Suprapubic skin (tissue), 4 donors: ENCODE results near the gene AGFG2.

Experiments
- POLR2A ChIP-seq, 2 donors: fragments of 450-650 bp; IDR thresholded peaks; one replicate each; pipeline ENCODE4 v1.6.1; 2017; ENCODE audit warnings: antibody characterized with exemption in 2 of 2, mild to moderate bottlenecking in 2 of 2, moderate library complexity in 2 of 2
- POLR2AphosphoS5 ChIP-seq, 3 donors: sonication (generic); formaldehyde crosslinking; IDR thresholded peaks; one replicate each; pipeline ENCODE4 v1.6.1; 2017; ENCODE audit warnings: antibody characterized with exemption in 3 of 3
- TF ChIP-seq, protein P1 (sequence below), 2 donors: fragments of 200-600 bp in 1 of 2; fragments of 450-650 bp in 1 of 2; sonication (generic) in 1 of 2; IDR thresholded peaks; one replicate each; pipeline ENCODE4 v1.5.1; 2016 to 2019; ENCODE audit warnings: antibody characterized with exemption in 2 of 2, mild to moderate bottlenecking in 1 of 2, moderate library complexity in 1 of 2

DNA sequence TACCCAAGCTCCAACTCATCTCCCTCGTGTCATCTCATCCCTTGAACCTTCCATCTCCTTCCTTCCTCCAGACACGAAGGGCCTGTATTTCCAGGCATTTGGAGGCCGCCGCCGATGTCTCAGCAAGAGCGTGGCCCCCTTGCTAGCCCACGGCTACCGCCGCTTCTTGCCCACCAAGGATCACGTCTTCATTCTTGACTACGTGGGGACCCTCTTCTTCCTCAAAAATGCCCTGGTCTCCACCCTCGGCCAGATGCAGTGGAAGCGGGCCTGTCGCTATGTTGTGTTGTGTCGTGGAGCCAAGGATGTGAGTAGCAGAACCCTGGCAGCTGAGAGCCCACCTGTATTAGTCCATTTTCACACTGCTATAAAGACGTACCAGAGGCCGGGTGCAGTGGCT is 52.6 kb downstream of the AGFG2 start:
- TF ChIP-seq POLR2A (IDR thresholded peaks at IDR 0.05) (no peak), POLR2AphosphoS5 (IDR thresholded peaks at IDR 0.05) (no peak)
- TF ChIP-seq, protein P1, sequence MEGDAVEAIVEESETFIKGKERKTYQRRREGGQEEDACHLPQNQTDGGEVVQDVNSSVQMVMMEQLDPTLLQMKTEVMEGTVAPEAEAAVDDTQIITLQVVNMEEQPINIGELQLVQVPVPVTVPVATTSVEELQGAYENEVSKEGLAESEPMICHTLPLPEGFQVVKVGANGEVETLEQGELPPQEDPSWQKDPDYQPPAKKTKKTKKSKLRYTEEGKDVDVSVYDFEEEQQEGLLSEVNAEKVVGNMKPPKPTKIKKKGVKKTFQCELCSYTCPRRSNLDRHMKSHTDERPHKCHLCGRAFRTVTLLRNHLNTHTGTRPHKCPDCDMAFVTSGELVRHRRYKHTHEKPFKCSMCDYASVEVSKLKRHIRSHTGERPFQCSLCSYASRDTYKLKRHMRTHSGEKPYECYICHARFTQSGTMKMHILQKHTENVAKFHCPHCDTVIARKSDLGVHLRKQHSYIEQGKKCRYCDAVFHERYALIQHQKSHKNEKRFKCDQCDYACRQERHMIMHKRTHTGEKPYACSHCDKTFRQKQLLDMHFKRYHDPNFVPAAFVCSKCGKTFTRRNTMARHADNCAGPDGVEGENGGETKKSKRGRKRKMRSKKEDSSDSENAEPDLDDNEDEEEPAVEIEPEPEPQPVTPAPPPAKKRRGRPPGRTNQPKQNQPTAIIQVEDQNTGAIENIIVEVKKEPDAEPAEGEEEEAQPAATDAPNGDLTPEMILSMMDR (IDR thresholded peaks at IDR 0.05) = no peak
